GM23338 (cell line): ENCODE results near the gene PSMD11. TPM values are rescaled to one million over a fixed set of nuclear protein-coding genes. Genes with fewer than 3 reads are reported as not detected.

ENCODE experiments used
- ATAC-seq: fragments of 200-7000 bp; cut with Tn5 transposase; 3 replicates; pipeline ENCODE4 v1.9.1; 2020
- DNase-seq: peaks from one replicate; pipeline ENCODE4 v3.0.0-alpha.2; 2015; ENCODE audit warnings: low spot score
- H2AFZ ChIP-seq: fragments of 200-600 bp; sonication (generic); 2 replicates; pipeline ENCODE4 v1.8.0; 2016; ENCODE audit warnings: antibody characterized with exemption, mild to moderate bottlenecking, moderate library complexity
- H3F3A ChIP-seq: fragments of 200-600 bp; sonication (generic); replicated peaks from 2 replicates; pipeline ENCODE4 v1.8.0; 2017; ENCODE audit warnings: antibody characterized with exemption, mixed run types, low read depth
- H3K27ac ChIP-seq: fragments of 200-600 bp; sonication (generic); 2 replicates; pipeline ENCODE4 v1.6.1; 2016; ENCODE audit warnings: low read depth
- H3K27me3 ChIP-seq: fragments of 200-600 bp; sonication (generic); 2 replicates; pipeline ENCODE4 v1.8.0; 2016; ENCODE audit warnings: mild to moderate bottlenecking, mixed run types, moderate library complexity; ENCODE audit not compliant: insufficient read depth
- H3K36me3 ChIP-seq: fragments of 200-600 bp; sonication (generic); 2 replicates; pipeline ENCODE4 v1.8.0; 2016; ENCODE audit warnings: mild to moderate bottlenecking; ENCODE audit not compliant: insufficient read depth
- H3K4me1 ChIP-seq: fragments of 200-600 bp; sonication (generic); 2 replicates; pipeline ENCODE4 v1.8.0; 2016; ENCODE audit warnings: mild to moderate bottlenecking, moderate library complexity; ENCODE audit not compliant: insufficient read depth
- H3K4me2 ChIP-seq: fragments of 200-600 bp; sonication (generic); 2 replicates; pipeline ENCODE4 v1.7.1; 2017; ENCODE audit warnings: mixed run types
- H3K4me3 ChIP-seq: fragments of 200-600 bp; sonication (generic); 2 replicates; pipeline ENCODE4 v1.6.1; 2016; ENCODE audit warnings: mixed run types
- H3K79me2 ChIP-seq: fragments of 200-600 bp; sonication (generic); replicated peaks from 2 replicates; pipeline ENCODE4 v1.8.0; 2017; ENCODE audit warnings: mild to moderate bottlenecking; ENCODE audit not compliant: insufficient read depth
- H3K9me2 ChIP-seq: fragments of 200-600 bp; sonication (generic); 2 replicates; pipeline ENCODE4 v1.8.0; 2017; ENCODE audit not compliant: insufficient read depth
- H4K20me1 ChIP-seq: fragments of 200-600 bp; sonication (generic); replicated peaks from 2 replicates; pipeline ENCODE4 v1.8.0; 2017; ENCODE audit warnings: mild to moderate bottlenecking; ENCODE audit not compliant: insufficient read depth
- H3K27ac Mint-ChIP-seq: 2 replicates; pipeline ENCODE4 v1.8.0; 2020; ENCODE audit warnings: inconsistent platforms, mild to moderate bottlenecking, moderate library complexity, mixed read lengths
- H3K27me3 Mint-ChIP-seq: 3 replicates; pipeline ENCODE4 v1.8.0; 2022; ENCODE audit warnings: low read depth, mild to moderate bottlenecking, moderate library complexity, mixed read lengths, inconsistent platforms; ENCODE audit not compliant: insufficient read depth, poor library complexity
- H3K36me3 Mint-ChIP-seq: 3 replicates; pipeline ENCODE4 v1.8.0; 2021; ENCODE audit warnings: low read depth, mild to moderate bottlenecking, inconsistent platforms, moderate library complexity, mixed read lengths
- H3K4me1 Mint-ChIP-seq: 3 replicates; pipeline ENCODE4 v1.8.0; 2020; ENCODE audit warnings: mild to moderate bottlenecking, inconsistent platforms, mixed read lengths
- H3K4me3 Mint-ChIP-seq: 3 replicates; pipeline ENCODE4 v1.8.0; 2021; ENCODE audit warnings: moderate library complexity, mild to moderate bottlenecking, inconsistent platforms, mixed read lengths
- H3K9me3 Mint-ChIP-seq: 3 replicates; pipeline ENCODE4 v1.8.0; 2020; ENCODE audit warnings: moderate library complexity, mild to moderate bottlenecking, inconsistent platforms, mixed read lengths
- ETS1 ChIP-seq: IDR thresholded peaks from 2 replicates; pipeline ENCODE4 v1.6.1; 2016; ENCODE audit warnings: antibody characterized with exemption
- EZH2 ChIP-seq: fragments of 200-600 bp; sonication (generic); IDR thresholded peaks from one replicate; pipeline ENCODE4 v1.8.0; 2017; ENCODE audit warnings: antibody characterized with exemption, mild to moderate bottlenecking, low read depth; ENCODE audit not compliant: unreplicated experiment
- EZH2phosphoT487 ChIP-seq: fragments of 200-600 bp; sonication (generic); IDR thresholded peaks from one replicate; pipeline ENCODE4 v1.8.1; 2018; ENCODE audit warnings: antibody characterized with exemption; ENCODE audit not compliant: unreplicated experiment
- JUNB ChIP-seq: IDR thresholded peaks from one replicate; pipeline ENCODE4 v1.6.1; 2016; ENCODE audit warnings: antibody characterized with exemption; ENCODE audit not compliant: unreplicated experiment
- NANOG ChIP-seq: IDR thresholded peaks from 2 replicates; pipeline ENCODE4 v1.6.1; 2016; ENCODE audit warnings: antibody characterized with exemption, borderline replicate concordance
- ZNF331 ChIP-seq: fragments of 250-450 bp; sonication (Bioruptor Pico); IDR thresholded peaks from 2 replicates; pipeline ENCODE4 v1.5.0; 2020; ENCODE audit warnings: low read depth, mild to moderate bottlenecking, moderate library complexity
- ZNF462 ChIP-seq: fragments of 250-450 bp; sonication (Bioruptor Pico); IDR thresholded peaks from 2 replicates; pipeline ENCODE4 v1.5.0; 2020; ENCODE audit warnings: mild to moderate bottlenecking, moderate library complexity
- polyA plus RNA-seq: library from polyadenylated mRNA; unstranded; fragments of >200 nt; fragmentation: Nextera tagmentation; extraction: Ambion mirVana; gene quantifications from 2 replicates; pipeline ENCODE4 v1.2.1, GENCODE V29; 2016
- total RNA-seq: library from RNA; depleted of rRNA; stranded (reverse); fragments of >200 nt; shearing (Covaris generic); gene quantifications from 2 replicates; pipeline ENCODE4 v1.2.3, GENCODE V29; 2014

The PSMD11 gene
- total and polyA plus RNA-seq, 2 experiments from 2014 or later, result 180 to 360 TPM

- Histone ChIP-seq H3K36me3 (no peaks in the 10 kb centered on the region), H3K9me2 (no peaks in the 10 kb centered on the region), H3K27ac (no peak overlapping the region), H3K4me2 (no peak overlapping the region), H3K4me1 (peaks cover 19% of the 10 kb centered on the region; the same call in 1 of the 2 replicates), H3K27me3 (no peaks in the 10 kb centered on the region), H4K20me1 (peaks cover 3% of the 10 kb centered on the region; the same call in 1 of the 2 replicates), H3K4me3 (no peak overlapping the region), H2AFZ (no peak overlapping the region), H3F3A (no peaks in the 10 kb centered on the region), H3K79me2 (peaks cover 10% of the 10 kb centered on the region)
- H3K4me3 Mint-ChIP-seq, result no peak overlapping the region
- no peak overlapping the region for H3K27ac Mint-ChIP-seq
- H3K36me3 Mint-ChIP-seq, result peaks cover 10% of the 10 kb centered on the region
- peaks cover 39% of the 10 kb centered on the region for H3K4me1 Mint-ChIP-seq
- H3K9me3 Mint-ChIP-seq, result no peaks in the 10 kb centered on the region; the same call in 2 of the 3 replicates
- ATAC-seq (no peak), DNase-seq (no peak)
- H3K27me3 Mint-ChIP-seq, result peaks cover 13% of the 10 kb centered on the region
- TF ChIP-seq NANOG (no peak), EZH2phosphoT487 (no peak), ETS1 (no peak), EZH2 (no peak), ZNF462 (CRISPR knock-in tag) (no peak), JUNB (no peak), ZNF331 (CRISPR knock-in tag) (no peak)
Observed at GRCh38 chr17:32494621-32495358, 50.5 kb downstream of the PSMD11 start.
